Erythroblast (primary cell): Measurements from ENCODE around the gene PTPRCAP.

ENCODE experiments used
- GATA1 ChIP-seq: IDR thresholded peaks from 2 replicates; pipeline ENCODE4 v1.6.1; 2011; ENCODE audit warnings: low read depth, mild to moderate bottlenecking, control low read depth, low read length, moderate library complexity
- POLR2A ChIP-seq: IDR thresholded peaks from 2 replicates; pipeline ENCODE4 v1.6.1; 2011; ENCODE audit warnings: mild to moderate bottlenecking, low read length

- TF ChIP-seq POLR2A (no peak), GATA1 (no peak)
Observed at GRCh38 chr11:67387518-67387917, 50.0 kb downstream of the PTPRCAP start.
